CD4-positive, alpha-beta T cell treated with Interleukin-4 for 4 hours (primary cell): ENCODE measurements around the gene ADSL.
A peak's percentile ranks its signal among the peaks of the same experiment; 100 is the strongest.

Experiments
- DNase-seq: peaks from one replicate; pipeline ENCODE4 v3.0.0-alpha.2; 2020

The ADSL gene

DNA sequence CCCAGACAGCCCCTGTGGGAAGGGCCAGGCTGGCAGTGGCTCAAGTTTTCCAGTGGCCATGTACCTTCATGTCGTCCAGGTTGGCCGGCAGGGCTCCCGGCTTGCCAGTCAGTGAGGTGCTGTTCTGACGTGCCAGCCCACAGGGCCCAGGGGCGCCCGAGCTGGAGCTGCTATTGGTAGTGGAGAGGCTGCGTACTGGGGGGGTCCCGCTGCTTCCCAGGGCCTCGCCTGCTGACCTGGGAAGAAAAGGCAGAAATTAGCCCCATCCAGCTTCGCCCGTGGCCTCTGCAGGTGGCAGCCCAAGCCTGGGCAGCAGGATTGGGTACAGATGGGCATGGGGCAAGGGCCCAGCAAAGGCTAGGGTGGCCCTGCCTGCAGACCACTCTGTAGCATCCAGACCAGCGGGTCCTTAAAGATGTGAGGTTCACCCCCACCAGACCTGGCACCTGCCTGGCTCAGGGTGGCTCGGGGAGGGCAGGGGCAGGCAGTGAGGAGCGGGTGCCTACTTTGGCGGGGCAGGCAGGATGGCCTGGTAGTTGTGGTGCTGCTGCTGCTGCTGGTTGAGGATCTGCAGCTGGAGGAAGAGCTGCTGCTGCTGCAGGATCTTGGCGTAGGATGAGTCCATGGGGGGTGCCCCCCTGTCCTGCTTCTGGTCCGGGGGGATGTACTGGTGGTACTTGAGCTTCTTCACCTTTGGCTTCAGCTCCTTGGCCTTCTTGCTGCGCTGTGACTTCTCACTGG is 74.2 kb downstream of the ADSL start:
- DNase-seq: no peak

- no peak for DNase-seq
Observed at GRCh38 chr22:40421082-40421350, 74.7 kb downstream of the ADSL start.

- no peak for DNase-seq
Observed at GRCh38 chr22:40421941-40422340, 75.6 kb downstream of the ADSL start.

GRCh38 chr22:40422558-40423309 is 76.4 kb downstream of the ADSL start:
- DNase-seq: no peak

- no peak for DNase-seq
Observed at GRCh38 chr22:40423310-40423688, 77.0 kb downstream of the ADSL start.

GRCh38 chr22:40423882-40424640 is 77.8 kb downstream of the ADSL start:
- no peak for DNase-seq

DNA sequence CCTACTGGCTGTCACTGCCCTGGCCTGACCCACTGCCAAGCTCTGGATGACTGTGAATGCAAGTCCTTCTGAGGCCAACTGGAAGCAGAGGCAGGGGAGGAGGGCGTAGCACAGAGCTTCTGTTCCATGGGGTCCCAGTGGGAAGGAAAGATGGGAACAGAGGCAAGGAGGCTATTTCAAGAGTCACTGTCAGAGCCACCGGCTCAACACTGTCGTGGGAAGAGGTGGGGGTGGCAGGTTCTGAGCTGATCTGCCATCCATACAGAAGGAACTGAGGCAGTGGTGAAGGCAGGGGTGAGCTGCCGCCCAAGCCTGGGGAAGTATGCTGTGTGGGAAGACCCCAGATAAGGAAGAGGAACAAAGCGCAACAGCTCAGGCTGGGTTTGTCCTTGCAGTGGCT is 78.8 kb downstream of the ADSL start:
- DNase-seq: no peak

DNA sequence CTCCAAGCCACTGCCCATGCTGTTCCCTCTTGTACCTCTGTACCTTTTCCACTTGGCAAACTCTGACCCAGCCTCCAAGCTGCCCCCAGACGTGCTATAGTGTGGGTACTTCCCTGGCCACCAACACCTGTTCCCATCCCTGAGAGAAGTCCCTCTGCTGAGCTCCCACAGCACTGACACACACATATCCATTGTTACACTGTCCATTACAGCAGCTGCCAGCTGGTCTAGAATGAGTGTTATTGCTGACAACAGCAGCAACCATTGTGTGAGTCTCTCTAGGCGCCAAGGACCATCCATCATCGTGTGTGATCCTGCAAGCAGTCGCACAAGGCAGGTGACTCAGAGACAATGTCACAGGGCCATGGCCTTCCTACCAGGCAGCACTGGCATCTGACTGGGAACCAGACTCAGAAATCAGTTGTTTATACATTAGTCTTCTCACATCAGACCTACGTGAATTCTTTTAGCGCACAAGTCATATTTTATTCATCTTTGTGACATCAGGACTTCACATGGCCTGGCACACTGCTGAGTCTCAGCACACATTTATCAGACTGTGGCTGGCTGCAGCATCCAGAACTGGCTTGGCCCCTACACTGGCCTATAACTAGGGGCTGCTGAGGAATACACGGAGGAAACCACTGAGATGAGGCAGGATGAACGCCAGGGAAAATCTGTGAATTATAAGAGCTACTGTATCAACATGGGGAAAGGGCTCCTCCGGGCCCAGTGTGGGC is 80.5 kb downstream of the ADSL start:
- DNase-seq: no peak

- no peak for DNase-seq
Observed at GRCh38 chr22:40428796-40429195, 82.5 kb downstream of the ADSL start.

- DNase-seq: no peak
Observed at GRCh38 chr22:40429481-40429880, 83.2 kb downstream of the ADSL start.

DNA sequence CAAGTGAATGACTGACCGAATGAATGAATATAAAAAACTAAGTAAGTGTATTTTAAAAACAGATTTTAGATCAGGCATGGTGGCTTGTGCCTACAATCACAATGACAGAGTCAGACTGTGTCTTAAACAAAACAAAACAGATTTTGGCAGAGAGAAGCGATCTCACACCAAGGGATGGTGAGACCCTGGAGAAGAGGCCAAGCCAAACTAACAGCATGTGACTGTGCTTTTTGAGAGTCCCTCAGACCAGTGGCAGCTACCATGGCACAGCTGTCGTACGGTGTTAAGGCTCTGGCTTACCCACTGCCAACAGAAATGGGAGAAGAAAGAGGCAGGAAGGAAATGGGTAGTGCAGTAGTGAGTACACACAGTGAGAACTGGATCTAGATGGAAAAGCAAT is 84.7 kb downstream of the ADSL start:
- no peak for DNase-seq

- no peak for DNase-seq
Observed at GRCh38 chr22:40432157-40432556, 85.9 kb downstream of the ADSL start.

- DNase-seq: no peak
Observed at GRCh38 chr22:40432625-40433024, 86.3 kb downstream of the ADSL start.

DNA sequence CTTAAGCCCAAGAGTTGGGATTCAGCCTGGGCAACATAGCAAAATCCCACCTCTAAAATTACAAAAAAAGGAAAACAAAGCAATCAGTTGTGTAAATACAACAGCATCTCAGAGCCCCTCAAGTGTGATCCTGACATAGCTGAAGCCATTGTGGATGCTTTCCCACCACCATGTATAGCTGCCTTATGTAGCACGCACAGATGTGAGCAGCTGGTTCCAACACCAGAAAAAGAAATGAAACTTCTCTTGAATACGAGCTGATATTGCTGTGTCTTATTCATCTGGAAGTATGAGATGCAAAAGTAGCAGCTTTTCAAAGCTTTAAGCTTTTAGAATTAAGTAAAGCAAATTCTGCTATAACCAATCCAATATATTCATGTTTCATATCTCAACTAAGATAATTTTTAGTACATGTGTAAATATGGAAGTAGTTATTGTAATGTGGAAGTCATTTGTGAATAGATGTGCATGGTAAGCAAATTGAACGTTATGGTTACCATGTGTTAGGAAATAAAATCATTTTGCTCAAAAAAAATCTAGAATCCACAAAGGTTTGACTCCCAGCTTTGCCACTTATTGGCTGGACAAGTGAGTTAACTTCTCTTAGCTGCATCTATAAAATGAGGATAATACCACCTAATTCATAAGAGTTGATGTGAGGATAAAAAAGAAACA is 87.3 kb downstream of the ADSL start:
- DNase-seq: no peak

DNA sequence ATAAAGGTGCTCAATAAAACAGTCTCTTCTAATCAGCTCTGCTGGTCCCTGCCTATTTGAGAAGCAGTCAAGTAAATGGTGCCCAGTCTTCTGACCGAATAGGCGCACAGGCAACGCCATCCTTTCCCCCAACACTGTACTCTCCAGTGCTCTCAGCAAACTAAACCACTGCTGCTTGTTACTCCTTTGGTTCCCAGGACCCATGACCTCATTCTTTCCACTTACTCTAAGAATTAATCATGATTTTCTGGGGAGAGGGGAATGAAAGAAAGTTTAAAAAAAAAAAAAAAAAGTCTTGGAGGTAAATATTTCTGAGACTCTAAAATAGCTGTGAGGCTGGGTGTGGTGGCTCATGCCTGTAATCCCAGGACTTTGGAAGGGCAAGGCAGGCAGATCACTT is 87.8 kb downstream of the ADSL start:
- DNase-seq: no peak

- no peak for DNase-seq
Observed at GRCh38 chr22:40434745-40435144, 88.4 kb downstream of the ADSL start.

GRCh38 chr22:40436505-40437431 is 90.5 kb downstream of the ADSL start:
- DNase-seq: peak; percentile 62
